Tibial artery (tissue), 4 donors: ENCODE results near the gene MRPS27.

ENCODE experiments used
- DNase-seq, 2 donors: peaks; one replicate each; pipeline ENCODE4 v3.0.0-alpha.2; 2019
- H3K27ac ChIP-seq, 2 donors: fragments of 200-600 bp; sonication (generic) in 1 of 2; 1 replicate in 1 of 2; 2 replicates in 1 of 2; pipeline ENCODE4 v1.5.1; 2018 to 2019; ENCODE audit warnings: mild to moderate bottlenecking in 1 of 2
- H3K27me3 ChIP-seq, 2 donors: fragments of 200-600 bp; sonication (generic) in 1 of 2; one replicate each; pipeline versions ENCODE4 v1.5.1 to v1.6.0; 2016 to 2019
- H3K36me3 ChIP-seq, 3 donors: fragments of 200-600 bp; sonication (generic) in 2 of 3; one replicate each; pipeline ENCODE4 v1.5.1; 2016 to 2019; ENCODE audit warnings: mild to moderate bottlenecking in 2 of 3
- H3K4me1 ChIP-seq, 4 donors: fragments of 200-600 bp; sonication (generic) in 2 of 4; 1 replicate in 3 of 4; 2 replicates in 1 of 4; pipeline ENCODE4 v1.5.1; 2016 to 2019
- H3K4me3 ChIP-seq, 2 donors: fragments of 200-600 bp; sonication (generic) in 1 of 2; 1 replicate in 1 of 2; 2 replicates in 1 of 2; pipeline ENCODE4 v1.5.1; 2018 to 2019; ENCODE audit warnings: mild to moderate bottlenecking in 2 of 2
- H3K9me3 ChIP-seq, 3 donors: fragments of 200-600 bp; sonication (generic) in 1 of 3; one replicate each; pipeline ENCODE4 v1.5.1; 2016 to 2019
- CTCF ChIP-seq, 2 experiments: fragments of 200-600 bp in 1 of 2; fragments of 450-650 bp in 1 of 2; IDR thresholded peaks; one replicate each; pipeline ENCODE4 v1.5.1; 2017 to 2019; ENCODE audit warnings: antibody characterized with exemption in 2 of 2, mild to moderate bottlenecking in 1 of 2, moderate library complexity in 1 of 2
- intact Hi-C: fragments of 100-400 bp; cut with DNase I; formaldehyde crosslinking; loops from one replicate; pipeline ENCODE4 v1.15.0; 2023; ENCODE audit warnings: low total_unique reads

The MRPS27 gene

GRCh38 chr5:72270037-72270436 is 50.0 kb downstream of the MRPS27 start:
- Histone ChIP-seq H3K9me3 (no peaks in the 10 kb centered on the region), H3K27me3 (no peaks in the 10 kb centered on the region), H3K4me1 (peaks cover 0 to 49% (median 23%) of the 10 kb centered on the region in 4 donors), H3K27ac (no peak overlapping the region), H3K36me3 (no peaks in the 10 kb centered on the region), H3K4me3 (no peak overlapping the region)
- intact Hi-C loops, result no loop called here
- no peak for TF ChIP-seq CTCF (IDR thresholded peaks at IDR 0.05)
- DNase-seq, result no peak

- H3K4me3 ChIP-seq, result no peak overlapping the region
- no peak overlapping the region for H3K27ac ChIP-seq
- no peaks in the 10 kb centered on the region for H3K9me3 ChIP-seq
- no peak for TF ChIP-seq CTCF (IDR thresholded peaks at IDR 0.05)
- H3K36me3 ChIP-seq, result no peaks in the 10 kb centered on the region
- no peak for DNase-seq
- intact Hi-C loops, result no loop called here
- no peaks in the 10 kb centered on the region for H3K27me3 ChIP-seq
- H3K4me1 ChIP-seq, result peaks cover 0 to 54% (median 23%) of the 10 kb centered on the region in 4 donors
Measured at GRCh38 chr5:72269411-72269780, 50.6 kb downstream of the MRPS27 start.

GRCh38 chr5:72268753-72269410 is 51.2 kb downstream of the MRPS27 start:
- Histone ChIP-seq H3K27ac (no peak overlapping the region), H3K27me3 (no peaks in the 10 kb centered on the region), H3K4me1 (peaks cover 0 to 58% (median 23%) of the 10 kb centered on the region in 4 donors), H3K4me3 (no peak overlapping the region), H3K36me3 (no peaks in the 10 kb centered on the region), H3K9me3 (no peaks in the 10 kb centered on the region)
- DNase-seq, result peak in 1 of 2 donors; percentile 33
- intact Hi-C loops, result no loop called here
- TF ChIP-seq CTCF (IDR thresholded peaks at IDR 0.05), result peak in 1 of 2 experiments; percentile 24

- H3K27ac ChIP-seq, result peak overlapping the region in 1 of 2 donors; percentile 37
- no peak overlapping the region for H3K4me3 ChIP-seq
- H3K4me1 ChIP-seq, result peaks cover 0 to 58% (median 23%) of the 10 kb centered on the region in 4 donors
- intact Hi-C loops, result no loop called here
- no peaks in the 10 kb centered on the region for H3K36me3 ChIP-seq
- H3K27me3 ChIP-seq, result no peaks in the 10 kb centered on the region
- DNase-seq, result no peak
- no peak for TF ChIP-seq CTCF (IDR thresholded peaks at IDR 0.05)
- no peaks in the 10 kb centered on the region for H3K9me3 ChIP-seq
Measured at GRCh38 chr5:72268260-72268659, 51.8 kb downstream of the MRPS27 start.

GRCh38 chr5:72267685-72268084 is 52.4 kb downstream of the MRPS27 start:
- Histone ChIP-seq H3K27me3 (no peaks in the 10 kb centered on the region), H3K36me3 (no peaks in the 10 kb centered on the region), H3K4me1 (peaks cover 0 to 58% (median 23%) of the 10 kb centered on the region in 4 donors), H3K27ac (peak overlapping the region; percentile 37 to 43), H3K4me3 (no peak overlapping the region), H3K9me3 (no peaks in the 10 kb centered on the region)
- TF ChIP-seq CTCF (IDR thresholded peaks at IDR 0.05), result no peak
- intact Hi-C loops, result no loop called here
- DNase-seq, result no peak
